ENCODE measurements around the gene TMEM171.

TMEM171 gene

DNA sequence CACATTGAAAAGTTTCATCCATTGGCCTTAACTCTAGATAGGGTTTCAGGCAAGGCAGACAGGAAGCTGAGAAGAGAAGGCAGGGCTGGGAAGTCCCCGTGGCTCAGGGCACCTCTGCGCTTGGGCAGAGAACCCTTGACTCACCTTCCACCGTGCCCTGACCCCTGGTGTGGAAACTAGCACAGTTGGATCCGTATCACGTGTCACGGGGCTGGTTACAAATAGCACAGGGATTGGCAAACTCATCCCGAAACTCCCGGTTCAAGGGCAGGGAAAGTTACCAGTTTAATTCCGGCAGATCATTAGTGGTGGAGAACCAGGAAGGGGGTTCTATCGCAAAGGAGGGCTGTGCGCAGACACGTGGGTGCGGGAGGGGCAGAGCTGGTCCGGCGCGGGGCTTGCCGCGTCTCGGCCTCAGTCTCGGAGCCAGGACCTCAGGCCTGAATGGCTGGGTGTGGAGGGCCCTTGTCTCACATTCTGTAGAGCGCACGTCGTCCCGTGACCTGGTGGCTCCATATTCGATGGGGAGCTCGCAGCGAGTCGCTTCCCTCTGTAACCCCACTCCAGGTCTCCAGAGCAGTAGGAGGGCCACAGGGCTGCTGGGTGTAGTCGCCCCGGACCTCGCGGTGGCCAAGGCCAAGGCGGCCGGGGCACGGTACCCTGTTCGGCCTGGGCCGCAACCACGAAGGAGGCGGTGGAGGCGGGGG, 771 bp upstream of the TMEM171 start:
- DNase-seq (ENCODE audit: extremely low read depth in 1 of 2, low read depth in 1 of 2) = no peak

DNA sequence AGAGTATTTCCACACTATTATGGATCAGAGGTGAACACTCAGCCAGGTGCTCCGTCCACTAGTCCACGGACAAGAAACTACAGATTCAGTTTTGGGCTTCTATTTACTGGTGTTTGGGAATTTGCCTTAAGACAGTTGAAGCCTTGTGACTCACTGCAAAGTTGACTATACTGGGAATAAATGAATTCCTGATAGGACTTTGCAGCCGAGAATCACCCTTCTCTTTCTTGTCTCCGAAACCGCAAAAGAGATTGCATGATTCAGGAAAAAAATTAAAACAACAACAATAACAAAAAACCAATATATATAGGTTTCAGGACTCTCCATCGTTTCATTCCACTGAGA, 716 bp downstream of the TMEM171 start:
- DNase-seq (ENCODE audit: extremely low read depth in 1 of 2, low read depth in 1 of 2) = no peak

DNA sequence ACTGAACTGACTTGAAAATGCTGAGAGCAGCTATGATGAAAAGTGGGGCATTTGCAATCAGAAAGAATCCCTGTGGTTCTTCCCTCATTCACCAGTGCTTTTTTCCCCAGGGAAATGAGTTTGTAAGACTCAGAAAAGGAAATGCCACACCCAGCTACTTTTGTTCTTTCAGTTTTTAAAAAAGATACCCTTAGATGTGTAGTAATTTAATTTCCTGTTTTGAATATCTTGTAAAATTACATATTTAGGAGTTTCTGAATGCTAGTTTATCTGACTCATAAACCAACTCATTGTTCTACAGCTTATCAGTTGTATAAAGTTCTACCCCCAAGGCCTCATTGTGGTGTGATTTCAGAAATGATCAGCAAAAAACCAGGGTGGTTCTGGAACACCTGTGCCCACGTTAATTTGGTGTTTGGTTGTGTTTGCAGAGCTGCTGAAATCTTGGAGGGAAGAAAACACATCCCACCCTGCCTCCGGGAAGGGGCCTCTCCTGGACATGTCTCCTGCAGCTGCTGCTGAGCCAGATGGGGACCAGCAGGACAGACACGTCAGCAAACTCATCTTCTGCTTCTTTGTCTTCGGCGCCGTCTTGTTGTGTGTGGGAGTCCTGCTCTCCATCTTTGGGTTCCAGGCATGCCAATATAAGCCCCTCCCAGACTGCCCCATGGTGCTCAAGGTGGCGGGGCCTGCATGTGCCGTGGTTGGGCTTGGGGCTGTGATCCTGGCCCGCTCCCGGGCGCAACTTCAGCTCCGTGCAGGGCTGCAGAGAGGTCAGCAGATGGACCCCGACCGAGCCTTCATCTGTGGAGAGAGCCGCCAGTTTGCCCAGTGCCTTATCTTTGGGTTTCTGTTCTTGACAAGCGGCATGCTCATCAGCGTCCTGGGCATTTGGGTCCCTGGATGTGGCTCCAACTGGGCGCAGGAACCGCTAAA, 2.8 kb downstream of the TMEM171 start:
- DNase-seq (ENCODE audit: extremely low read depth in 1 of 2, low read depth in 1 of 2) = no peak

DNA sequence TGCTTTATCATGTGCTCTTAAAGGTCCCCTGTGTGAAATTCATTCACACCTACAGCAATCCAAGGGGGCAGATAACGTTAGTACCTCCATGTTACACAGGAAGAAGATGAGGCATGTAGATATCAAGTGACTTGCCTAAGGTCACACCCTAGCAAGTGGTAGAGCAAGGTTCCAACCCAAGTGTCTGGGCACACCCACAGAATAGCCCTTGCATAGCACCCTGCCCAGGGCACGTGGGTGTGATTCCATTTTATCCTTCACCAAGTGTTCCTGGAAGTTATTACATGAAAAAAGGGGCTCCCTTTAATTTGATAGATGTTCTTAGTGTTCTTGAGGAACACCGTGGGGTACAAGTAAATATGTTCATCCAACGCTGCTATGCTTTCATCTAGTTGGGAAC, 4.9 kb downstream of the TMEM171 start:
- no peak for DNase-seq (ENCODE audit: extremely low read depth in 1 of 2, low read depth in 1 of 2)

DNA sequence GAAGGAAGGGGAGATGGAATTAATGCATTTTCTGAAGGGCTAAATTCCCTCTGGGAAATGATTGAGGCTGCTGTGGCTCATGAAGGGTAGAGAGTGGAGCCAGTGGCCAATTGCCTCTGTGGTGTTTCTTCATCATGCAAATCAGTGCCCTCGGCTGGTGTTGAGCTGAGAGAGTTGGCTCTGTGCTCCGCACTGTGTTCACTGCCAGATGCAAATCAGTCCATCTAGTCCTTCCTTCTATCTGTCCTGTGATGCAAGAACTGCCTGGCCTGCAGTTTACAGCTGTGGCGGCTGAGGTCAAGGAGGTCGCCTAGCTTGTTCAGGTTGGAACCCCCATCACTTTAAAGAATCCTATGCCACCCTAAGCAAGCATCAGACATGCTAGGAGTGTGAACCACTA, 6.0 kb downstream of the TMEM171 start:
- no peak for DNase-seq (ENCODE audit: extremely low read depth in 1 of 2, low read depth in 1 of 2)

DNA sequence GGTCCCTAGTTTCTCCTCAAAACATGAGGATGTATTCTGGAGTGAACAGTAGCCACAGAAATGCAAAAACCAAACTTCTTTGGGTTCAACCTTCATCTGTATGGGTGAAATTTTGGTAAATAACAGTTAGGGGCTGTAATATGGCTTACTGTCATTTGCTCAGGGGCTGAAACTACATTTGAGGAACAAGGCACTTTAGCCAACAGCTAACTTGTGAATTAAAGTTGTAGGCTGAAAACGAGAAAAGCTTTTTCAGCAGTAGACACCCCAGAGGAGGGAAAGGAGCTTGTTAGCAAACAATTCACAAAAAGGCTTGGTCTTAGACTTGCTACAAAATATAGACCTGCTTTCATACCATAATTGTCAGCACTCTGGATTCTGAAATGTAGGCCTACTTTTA, 6.6 kb downstream of the TMEM171 start:
- DNase-seq (ENCODE audit: extremely low read depth in 1 of 2, low read depth in 1 of 2) = no peak

DNA sequence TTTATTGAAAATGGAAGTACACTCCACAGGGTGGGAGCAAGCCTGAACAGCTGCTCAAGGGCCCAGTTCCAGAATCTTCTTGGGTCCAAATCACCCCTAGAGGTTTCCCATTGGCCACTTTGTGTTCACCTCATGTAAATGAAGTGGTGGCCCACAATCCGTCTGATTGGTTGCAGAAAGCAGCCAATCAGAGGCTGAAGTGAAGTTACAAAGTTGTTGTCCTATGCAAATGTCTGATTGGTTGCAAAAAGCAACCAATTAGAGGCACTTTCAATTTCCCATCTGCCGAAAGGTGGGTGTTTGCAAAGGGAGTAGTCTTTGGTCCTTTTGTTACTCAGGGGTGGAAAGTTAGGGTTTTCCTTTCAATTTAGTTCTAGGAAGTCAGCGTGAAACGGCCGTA, 8.8 kb downstream of the TMEM171 start:
- no peak for DNase-seq (ENCODE audit: extremely low read depth in 1 of 2, low read depth in 1 of 2)

DNA sequence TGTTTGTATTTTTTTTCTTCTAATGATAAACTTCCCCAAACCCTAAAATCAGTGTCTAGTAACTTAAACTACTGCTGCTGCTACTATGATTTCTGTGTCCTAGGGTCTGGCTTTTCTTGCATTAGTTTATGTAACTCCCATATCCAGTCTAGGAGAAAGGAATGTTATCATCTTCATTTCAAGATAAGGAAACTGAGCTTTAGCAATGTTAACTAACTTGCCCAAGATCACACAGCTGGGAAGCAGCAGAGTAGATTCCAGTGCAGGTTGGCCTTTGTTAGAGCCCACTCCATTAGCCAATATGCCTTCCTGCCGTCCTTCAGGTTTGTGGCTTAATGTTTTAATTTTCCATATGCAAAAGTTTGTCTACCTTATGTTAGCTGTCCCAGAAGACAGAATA, 10.4 kb downstream of the TMEM171 start:
- no peak for DNase-seq (ENCODE audit: extremely low read depth in 1 of 2, low read depth in 1 of 2)

DNA sequence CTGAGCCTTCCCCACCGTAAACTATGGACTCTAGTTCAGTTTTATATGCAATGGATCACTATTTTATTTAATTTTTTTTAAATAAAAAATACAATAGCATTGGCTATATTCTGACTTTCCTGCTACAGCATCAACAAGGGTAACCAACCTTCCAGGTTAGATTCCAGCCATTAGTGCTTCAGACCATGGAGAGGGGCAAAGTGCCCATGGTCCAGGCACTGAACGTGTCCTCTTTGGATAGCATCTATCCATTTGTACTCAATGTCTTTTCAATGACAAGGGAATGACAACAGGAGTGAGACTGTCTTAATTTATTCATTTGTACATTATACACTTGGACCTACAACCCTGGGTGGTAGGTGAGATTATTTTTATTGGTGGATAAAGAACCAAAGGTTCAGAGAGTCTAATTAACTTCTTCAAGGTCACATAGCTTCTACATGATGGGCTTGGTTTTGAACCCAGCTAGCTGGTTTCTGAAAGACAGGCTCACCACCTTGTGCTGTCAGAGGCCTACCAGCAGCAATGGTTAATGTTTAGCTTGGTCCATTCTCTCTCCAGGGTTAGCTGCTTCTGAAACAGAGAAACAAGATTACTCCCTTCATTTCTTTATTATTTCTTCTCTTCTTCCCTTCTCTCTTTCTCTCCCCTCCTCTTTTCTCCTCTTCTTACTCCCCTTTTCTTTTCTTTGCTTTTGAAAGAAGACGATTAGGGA, 11.5 kb downstream of the TMEM171 start:
- DNase-seq (ENCODE audit: extremely low read depth in 1 of 2, low read depth in 1 of 2) = no peak

DNA sequence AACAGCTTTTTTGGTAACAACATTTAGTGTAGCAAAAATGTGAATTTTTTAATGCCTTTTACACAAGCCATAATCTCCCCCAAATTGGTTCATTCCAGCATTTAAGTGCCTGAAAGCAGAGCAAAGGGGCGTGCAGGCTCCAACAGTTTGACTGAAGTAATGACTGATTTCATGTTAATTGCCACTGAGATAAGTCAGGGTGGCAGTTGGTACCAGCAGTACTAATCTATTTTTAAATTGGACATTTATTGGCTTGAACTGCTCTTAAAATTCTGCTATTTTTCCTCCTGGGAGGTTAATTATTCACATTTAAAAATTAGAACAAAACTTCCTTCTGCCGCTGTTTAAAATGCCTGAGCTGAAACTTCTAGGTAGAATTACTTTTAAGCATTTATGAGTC, 12.4 kb downstream of the TMEM171 start:
- DNase-seq (ENCODE audit: extremely low read depth in 1 of 2, low read depth in 1 of 2) = no peak

DNA sequence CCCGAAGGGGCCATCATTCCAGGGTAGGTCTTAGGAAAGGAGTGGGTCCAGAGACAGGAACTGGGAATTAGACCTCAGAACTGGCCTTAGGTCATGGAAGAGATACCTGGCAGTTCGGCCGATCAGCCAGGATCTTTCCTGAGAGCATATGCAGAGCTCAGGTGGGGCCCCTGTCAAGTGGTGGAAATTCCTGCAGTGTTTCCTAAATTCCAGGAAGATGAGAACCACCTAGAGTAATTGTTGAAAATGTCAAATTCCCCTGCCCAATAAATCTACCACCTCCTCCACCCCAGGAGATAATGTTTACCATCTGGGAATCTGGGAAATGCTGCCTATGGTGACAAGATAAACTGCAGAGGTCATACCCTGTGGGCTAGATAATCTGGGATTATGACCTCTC, 14.6 kb downstream of the TMEM171 start:
- no peak for DNase-seq (ENCODE audit: extremely low read depth in 1 of 2, low read depth in 1 of 2)

DNA sequence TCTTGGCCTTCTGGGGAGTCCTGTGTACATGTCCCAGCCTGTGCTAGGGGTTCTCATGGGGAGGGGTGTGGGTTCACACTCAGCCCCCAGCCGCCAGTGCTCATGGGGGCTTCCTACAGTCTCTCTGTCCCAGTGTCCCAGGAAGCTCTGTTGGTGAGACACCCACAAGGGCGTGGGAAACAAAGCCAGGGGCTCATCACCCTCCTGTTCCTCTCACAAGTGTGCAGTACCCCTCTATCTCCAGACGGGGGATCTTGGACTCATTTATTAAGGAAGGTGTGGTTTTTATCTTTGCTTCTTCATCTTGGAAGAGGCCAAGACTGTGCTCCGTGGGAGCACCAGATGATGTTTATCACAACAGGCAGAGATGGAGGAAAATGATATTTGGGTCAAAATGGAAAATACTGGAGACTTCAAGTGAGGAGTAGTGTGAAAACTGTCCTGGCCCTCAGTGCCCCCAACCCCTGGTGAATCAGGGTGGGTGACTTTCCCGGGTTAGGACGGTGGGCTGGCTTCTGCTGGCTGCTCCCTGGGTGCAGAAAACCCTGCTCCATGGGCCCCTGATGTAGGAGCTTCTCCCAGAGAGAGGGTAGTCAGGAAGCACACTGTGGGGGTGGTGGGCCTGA, 15.2 kb downstream of the TMEM171 start:
- DNase-seq (ENCODE audit: extremely low read depth in 1 of 2, low read depth in 1 of 2) = no peak

DNA sequence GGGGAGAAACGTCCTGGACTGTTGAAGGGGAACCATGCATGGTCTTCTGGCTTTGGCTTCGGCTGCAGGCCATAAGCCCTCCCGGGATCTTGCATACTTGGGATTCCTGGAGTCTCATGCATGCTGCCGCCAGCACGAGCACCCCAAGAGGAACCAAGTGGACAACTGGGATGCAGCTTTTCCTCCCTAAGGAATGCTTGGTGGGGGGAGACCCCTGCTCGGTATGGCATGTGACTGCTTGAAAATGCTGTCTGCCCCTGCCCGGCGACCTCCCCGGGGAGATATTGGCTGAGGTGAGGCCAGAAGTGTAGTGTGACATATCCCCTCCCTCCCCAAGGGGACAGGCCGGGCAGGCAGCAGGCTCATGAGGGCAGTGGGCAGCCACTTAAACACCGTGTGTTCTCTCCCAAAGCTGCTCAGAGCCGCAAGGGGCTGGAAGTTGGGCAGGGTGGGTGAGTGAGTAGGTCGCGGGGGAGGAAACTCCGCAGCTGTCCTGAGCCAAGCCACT, 15.7 kb downstream of the TMEM171 start:
- no peak for DNase-seq (ENCODE audit: extremely low read depth in 1 of 2, low read depth in 1 of 2)

DNA sequence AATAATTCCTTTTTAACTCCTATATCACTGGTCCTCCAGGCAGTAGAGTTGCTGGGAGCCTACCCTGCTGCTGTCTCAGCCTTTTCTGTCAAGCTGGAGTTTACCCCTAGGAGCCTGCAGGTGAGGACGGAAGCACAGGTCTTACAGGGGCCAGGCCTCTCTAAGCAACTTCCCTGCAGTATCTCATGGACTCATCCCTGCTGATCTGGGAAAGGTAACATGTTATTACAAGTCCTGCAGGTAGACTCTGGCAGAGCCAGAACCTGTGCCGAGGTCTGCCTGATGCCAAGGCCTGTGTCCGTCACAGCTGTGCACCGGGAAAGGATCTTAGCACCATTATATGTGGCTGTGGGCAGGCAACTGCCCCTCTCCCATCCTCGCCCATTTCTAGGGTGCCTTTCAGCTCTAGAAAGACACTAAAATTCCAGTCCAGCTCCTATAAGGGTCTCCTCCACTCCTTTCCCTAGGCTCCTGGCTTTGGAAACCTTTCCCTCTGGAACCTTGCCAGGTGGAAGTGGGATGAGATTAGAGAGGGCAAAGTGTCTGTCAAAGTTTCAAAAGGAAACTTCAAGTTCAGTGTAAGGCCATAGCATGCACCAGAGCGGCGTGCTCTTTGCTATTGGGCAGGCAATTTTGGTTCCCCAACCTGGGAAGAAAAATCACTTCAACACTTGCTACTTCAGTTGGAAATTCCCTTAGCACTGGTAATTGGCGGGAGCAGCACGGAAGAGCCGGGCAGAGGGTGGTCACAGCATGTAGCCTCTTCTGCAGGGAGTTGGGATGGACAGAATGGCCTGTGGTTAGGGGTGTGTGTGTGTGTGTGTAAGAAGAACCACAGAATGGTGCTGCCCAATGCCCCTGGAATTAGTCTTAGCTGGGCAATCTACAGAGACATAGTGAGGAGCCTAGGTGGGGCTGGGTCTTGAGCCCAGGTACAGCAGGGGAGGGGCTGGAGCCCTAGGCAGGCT, 17.5 kb downstream of the TMEM171 start:
- no peak for DNase-seq (ENCODE audit: extremely low read depth in 1 of 2, low read depth in 1 of 2)

DNA sequence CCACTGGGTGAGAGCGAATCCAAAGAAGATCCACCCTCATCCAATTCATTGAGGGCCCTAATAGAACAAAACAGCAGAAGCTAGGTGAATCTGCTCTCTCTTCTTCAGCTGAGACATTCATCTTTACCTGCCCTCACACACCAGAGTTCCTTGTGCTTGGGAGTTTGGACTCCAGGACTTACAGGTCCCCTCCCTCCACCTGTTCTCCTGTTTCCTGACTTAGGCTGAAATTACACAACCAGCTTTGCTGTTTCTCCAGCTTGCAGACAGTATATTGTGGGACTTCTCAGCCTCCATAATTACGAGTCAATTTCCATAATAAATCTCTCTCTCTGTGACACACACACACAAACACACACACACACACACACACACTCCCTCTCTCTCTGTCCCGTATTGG, 19.1 kb downstream of the TMEM171 start:
- DNase-seq (ENCODE audit: extremely low read depth in 1 of 2, low read depth in 1 of 2) = no peak

DNA sequence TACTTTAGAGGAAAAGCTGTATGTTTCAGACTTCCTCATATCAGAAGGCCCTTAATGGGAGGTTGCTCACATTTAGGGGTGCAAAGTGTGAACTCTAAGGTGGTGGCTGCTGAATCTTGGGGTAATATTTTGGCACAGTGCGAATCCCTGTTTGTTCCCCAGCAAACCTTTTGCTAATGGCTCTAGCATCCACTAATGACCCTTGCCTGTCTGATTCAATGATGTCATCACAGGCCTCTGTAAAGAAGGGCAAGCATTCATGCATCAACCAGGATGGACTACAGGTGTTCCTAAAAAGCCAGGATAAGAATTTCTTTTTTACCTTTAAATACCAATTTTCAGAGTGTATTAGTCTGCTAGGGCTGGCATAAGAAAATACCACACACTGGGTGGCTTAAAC, 20.4 kb downstream of the TMEM171 start:
- DNase-seq (ENCODE audit: extremely low read depth in 1 of 2, low read depth in 1 of 2) = no peak

DNA sequence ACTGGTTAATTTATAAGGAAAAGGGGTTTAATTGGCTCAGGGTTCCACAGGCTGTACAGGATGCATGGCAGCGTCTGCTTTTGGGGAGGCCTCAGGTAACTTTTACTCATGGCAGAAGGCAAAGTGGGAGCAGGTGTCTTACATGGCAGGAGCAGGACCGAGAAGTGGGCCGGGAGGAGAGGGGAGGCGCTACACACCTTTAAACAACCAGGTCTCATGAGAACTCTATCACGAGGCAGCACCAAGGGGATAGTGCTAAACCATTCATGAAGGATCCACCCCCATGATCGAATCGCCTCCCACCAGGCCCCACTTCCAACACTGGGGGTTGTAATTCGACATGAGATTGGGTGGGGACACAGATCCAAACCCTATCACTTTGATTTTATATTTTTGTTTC, 21.7 kb downstream of the TMEM171 start:
- no peak for DNase-seq (ENCODE audit: extremely low read depth in 1 of 2, low read depth in 1 of 2)

DNA sequence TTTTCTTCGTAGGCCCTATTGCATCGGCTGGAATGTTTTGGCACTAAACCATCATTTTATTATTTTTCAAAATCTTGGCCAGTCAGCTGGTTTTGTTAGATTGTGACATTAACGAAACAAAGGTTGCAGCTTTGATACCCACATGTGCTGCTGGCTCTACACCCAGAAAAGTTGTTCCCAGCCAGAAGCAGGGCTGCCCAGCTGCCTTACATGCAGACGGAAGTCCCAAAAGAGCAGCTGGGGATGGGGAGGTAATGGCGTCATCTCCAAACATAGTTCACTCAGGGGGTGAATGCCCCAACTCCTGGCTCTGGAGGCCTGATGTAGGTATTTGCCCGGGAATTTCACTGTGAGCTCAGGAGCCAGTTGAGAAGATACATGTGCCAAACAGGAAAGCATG, 23.3 kb downstream of the TMEM171 start:
- DNase-seq (ENCODE audit: extremely low read depth in 1 of 2, low read depth in 1 of 2) = no peak

DNA sequence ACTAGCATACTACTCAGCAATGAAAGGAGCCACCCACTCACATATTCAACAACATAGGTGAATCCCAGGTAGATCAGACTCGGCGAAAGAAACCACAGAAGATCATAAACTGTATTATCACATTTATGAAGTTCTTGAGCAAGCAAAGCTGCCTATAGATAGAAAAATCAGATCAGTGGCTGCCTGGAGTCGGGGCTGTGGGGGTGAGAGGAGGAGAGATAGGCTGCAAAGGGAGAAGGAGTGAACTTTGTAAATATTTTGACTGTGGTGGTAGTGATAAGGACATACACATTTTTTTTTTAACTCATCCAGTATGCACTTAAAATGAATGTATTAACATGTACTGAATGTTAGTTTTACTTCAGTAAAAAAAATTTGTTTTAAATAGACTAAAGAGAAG, 29.2 kb downstream of the TMEM171 start:
- DNase-seq (ENCODE audit: extremely low read depth in 1 of 2, low read depth in 1 of 2) = no peak

DNA sequence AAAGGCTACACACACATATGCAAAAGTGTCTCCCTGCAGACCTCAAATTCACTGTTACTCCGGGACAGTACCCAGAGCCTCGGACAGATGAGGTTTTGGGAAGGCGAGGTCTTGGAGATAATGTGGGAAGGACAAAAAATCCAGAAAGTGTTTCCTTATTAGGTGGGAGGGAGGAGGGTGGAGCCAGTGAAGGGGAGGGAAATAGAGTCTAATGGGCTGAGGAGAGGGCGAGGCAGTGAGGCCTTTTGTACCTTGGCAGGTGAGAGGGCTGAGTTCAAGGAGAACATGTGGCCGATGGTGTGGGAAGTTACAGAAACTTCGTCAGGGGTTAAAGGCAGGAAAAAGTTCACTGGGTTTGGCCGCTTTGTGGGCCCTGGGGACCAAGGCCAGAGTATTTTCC, 30.5 kb downstream of the TMEM171 start:
- no peak for DNase-seq (ENCODE audit: extremely low read depth in 1 of 2, low read depth in 1 of 2)
